WTC11 (cell line): ENCODE measurements around the gene SPATA12.

ENCODE experiments used
- CREB1 ChIP-seq: sonication (generic); formaldehyde crosslinking; IDR thresholded peaks from 2 replicates; pipeline ENCODE4 v1.8.0; 2023; ENCODE audit warnings: mild to moderate bottlenecking, missing genetic modification reagents
- CTCF ChIP-seq: fragments of 200-600 bp; IDR thresholded peaks from 2 replicates; pipeline ENCODE4 v1.8.0; 2022; ENCODE audit warnings: antibody characterized with exemption
- MXD4 ChIP-seq: fragments of 250-450 bp; sonication (Bioruptor Pico); IDR thresholded peaks from 2 replicates; pipeline ENCODE4 v1.8.0; 2021; ENCODE audit warnings: mild to moderate bottlenecking, moderate library complexity, borderline replicate concordance
- RELA ChIP-seq: sonication (generic); formaldehyde crosslinking; IDR thresholded peaks from 2 replicates; pipeline ENCODE4 v1.8.1; 2022; ENCODE audit warnings: missing genetic modification reagents, mild to moderate bottlenecking, borderline replicate concordance
- ZNF121 ChIP-seq: sonication (generic); formaldehyde crosslinking; IDR thresholded peaks from 2 replicates; pipeline ENCODE4 v1.8.0; 2023; ENCODE audit warnings: missing genetic modification reagents
- TF ChIP-seq, protein P1 (sequence below): sonication (generic); formaldehyde crosslinking; conservative IDR thresholded peaks from 2 replicates; pipeline ENCODE4 v1.8.1; 2022; ENCODE audit warnings: mild to moderate bottlenecking, missing genetic modification reagents

DNA sequence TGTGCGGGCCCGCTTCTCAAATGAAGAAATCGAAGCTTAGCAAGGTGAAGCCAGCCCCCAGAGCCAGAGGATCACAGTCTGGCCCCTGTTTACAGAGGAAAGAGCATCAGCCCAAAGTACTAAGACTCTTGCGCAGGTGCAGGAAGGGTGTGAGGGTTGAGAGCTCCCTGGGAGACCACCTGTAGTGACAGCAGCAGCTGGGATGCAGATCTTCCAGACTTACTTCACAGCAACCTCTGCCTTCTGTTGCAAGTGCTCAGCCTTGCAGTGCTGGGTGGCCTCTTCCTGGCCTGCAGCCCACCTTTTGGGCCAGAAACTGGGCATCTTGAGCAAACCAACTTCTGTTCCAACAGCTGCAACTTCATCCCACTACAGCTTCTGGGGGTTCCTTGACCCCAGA, 19.7 kb downstream of the SPATA12 start:
- TF ChIP-seq ZNF121 (CRISPR knock-in tag) (no peak), CREB1 (CRISPR knock-in tag) (no peak), CTCF (no peak), RELA (CRISPR knock-in tag) (no peak), MXD4 (CRISPR knock-in tag) (no peak)
- TF ChIP-seq, protein P1, sequence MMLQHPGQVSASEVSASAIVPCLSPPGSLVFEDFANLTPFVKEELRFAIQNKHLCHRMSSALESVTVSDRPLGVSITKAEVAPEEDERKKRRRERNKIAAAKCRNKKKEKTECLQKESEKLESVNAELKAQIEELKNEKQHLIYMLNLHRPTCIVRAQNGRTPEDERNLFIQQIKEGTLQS (CRISPR knock-in tag), result no peak
